SU-DHL-6 (cell line): ENCODE results near the gene VSTM2B.
A peak's percentile ranks its signal among the peaks of the same experiment; 100 is the strongest.

Experiments used
- H2AFZ ChIP-seq: fragments of 200-600 bp; sonication (generic); 2 replicates; pipeline ENCODE4 v1.6.1; 2014; ENCODE audit warnings: low read depth, mild to moderate bottlenecking, moderate library complexity, mixed read lengths, antibody characterized with exemption, low read length; ENCODE audit not compliant: severe bottlenecking
- H3F3A ChIP-seq: fragments of 200-600 bp; shearing (Covaris generic); 2 replicates; pipeline ENCODE4 v1.6.0; 2016; ENCODE audit warnings: antibody characterized with exemption, mild to moderate bottlenecking; ENCODE audit not compliant: insufficient read depth
- H3K27ac ChIP-seq: fragments of 200-600 bp; sonication (generic); 2 replicates; pipeline ENCODE4 v1.5.1; 2016; ENCODE audit warnings: low read depth, mild to moderate bottlenecking, low read length, moderate library complexity, mixed read lengths
- H3K27me3 ChIP-seq: fragments of 200-600 bp; sonication (generic), shearing (Covaris generic); 2 replicates; pipeline ENCODE4 v1.6.0; 2014; ENCODE audit warnings: mild to moderate bottlenecking, low read length
- H3K36me3 ChIP-seq: fragments of 200-600 bp; sonication (generic); 2 replicates; pipeline ENCODE4 v1.6.1; 2014; ENCODE audit warnings: mild to moderate bottlenecking, low read length, mixed read lengths
- H3K4me2 ChIP-seq: fragments of 300-600, 200-600 bp; shearing (Covaris generic), sonication (generic); 2 replicates; pipeline ENCODE4 v1.6.0; 2014; ENCODE audit warnings: low read length, low read depth, mild to moderate bottlenecking; ENCODE audit not compliant: poor library complexity, severe bottlenecking
- H3K4me3 ChIP-seq: fragments of 200-600 bp; sonication (generic); 2 replicates; pipeline ENCODE4 v1.5.1; 2014; ENCODE audit warnings: antibody characterized with exemption, low read length, mild to moderate bottlenecking, mixed read lengths; ENCODE audit not compliant: insufficient read depth, poor library complexity, severe bottlenecking
- H3K79me2 ChIP-seq: fragments of 200-600 bp; sonication (generic); 2 replicates; pipeline ENCODE4 v1.6.1; 2014; ENCODE audit warnings: mild to moderate bottlenecking, low read length, moderate library complexity; ENCODE audit not compliant: insufficient read depth
- H3K9ac ChIP-seq: fragments of 200-600 bp; sonication (generic); 2 replicates; pipeline ENCODE4 v1.7.0; 2014; ENCODE audit warnings: mild to moderate bottlenecking, low read length
- H3K9me2 ChIP-seq: fragments of 200-600 bp; sonication (generic); replicated peaks from 2 replicates; pipeline ENCODE4 v1.6.1; 2014; ENCODE audit warnings: low read length; ENCODE audit not compliant: insufficient read depth
- H3K9me3 ChIP-seq: fragments of 200-600 bp; sonication (generic); 2 replicates; pipeline ENCODE4 v1.6.1; 2014; ENCODE audit warnings: low read length, mixed read lengths; ENCODE audit not compliant: insufficient read depth
- H4K20me1 ChIP-seq: fragments of 200-600 bp; sonication (generic); 2 replicates; pipeline ENCODE4 v1.6.1; 2014; ENCODE audit warnings: low read depth, mild to moderate bottlenecking, antibody characterized with exemption, low read length, moderate library complexity, mixed read lengths
- EZH2phosphoT487 ChIP-seq: fragments of 200-600 bp; sonication (generic), shearing (Covaris generic); conservative IDR thresholded peaks from 2 replicates; pipeline ENCODE4 v1.6.1; 2018; ENCODE audit warnings: mild to moderate bottlenecking, antibody characterized with exemption, low read length, moderate library complexity, mixed read lengths
- TF ChIP-seq, protein P1 (sequence below): fragments of 200-600 bp; sonication (generic); IDR thresholded peaks from one replicate; pipeline ENCODE4 v1.5.1; 2017; ENCODE audit warnings: antibody characterized with exemption, mild to moderate bottlenecking, low read length, moderate library complexity; ENCODE audit not compliant: insufficient read depth, poor library complexity, severe bottlenecking

Gene VSTM2B

DNA sequence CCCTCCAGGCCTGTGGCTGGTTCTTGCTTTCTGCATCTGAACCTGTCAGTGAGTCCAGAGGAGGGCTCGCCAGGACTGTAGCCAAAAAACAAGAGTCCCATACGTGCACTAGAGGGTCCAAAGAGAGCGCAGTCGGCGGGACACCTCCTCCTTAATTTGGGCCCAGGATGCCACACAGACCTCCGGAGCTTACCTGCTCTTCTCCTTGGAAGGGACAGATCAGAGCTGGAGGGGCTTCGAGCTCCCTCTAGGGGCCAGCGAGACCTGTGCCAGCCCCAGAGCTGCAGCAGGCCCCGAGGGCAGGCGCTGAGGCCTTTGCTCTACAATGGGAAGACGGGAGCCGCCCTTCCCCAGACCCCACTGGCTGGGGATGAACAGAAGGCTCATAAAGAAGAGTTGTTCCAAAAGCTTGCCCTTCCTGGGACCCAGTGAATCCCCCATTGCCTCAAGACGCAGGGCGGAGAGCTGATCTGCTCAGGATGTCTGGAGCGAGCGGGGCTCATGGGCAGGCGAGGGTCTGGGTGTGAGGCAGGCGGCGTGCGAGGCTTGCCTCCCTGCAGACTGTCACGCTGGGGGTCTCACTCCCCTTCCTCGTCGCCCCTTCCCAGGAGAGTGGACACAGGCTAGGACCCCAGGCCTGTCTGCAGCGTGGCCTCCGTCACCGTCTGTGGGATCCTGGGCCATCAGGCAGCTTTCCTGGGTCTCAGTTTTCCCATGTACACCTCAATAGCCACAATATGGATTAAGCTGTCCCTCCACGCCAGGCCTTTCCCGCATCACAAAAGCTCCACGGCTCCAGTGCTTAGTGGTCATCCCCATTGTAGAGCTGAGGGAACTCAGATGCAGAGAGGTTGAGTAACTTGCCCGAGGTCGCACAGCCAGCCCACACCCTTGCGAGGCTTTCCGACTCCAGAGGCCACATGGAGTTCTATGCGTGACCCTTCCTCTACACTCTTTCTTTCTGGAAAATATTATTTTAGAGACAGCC is 46.9 kb upstream of the VSTM2B start:
- Histone ChIP-seq H3K79me2 (no peaks in the 10 kb centered on the region), H3K9ac (no peak overlapping the region), H4K20me1 (no peaks in the 10 kb centered on the region), H3K9me2 (no peaks in the 10 kb centered on the region), H3K4me3 (no peak overlapping the region), H3K4me2 (no peak overlapping the region), H2AFZ (no peak overlapping the region), H3K9me3 (peaks cover 8% of the 10 kb centered on the region; the same call in 1 of the 2 replicates), H3K27ac (no peak overlapping the region), H3K36me3 (no peaks in the 10 kb centered on the region), H3F3A (no peaks in the 10 kb centered on the region), H3K27me3 (no peaks in the 10 kb centered on the region)
- TF ChIP-seq, protein P1, sequence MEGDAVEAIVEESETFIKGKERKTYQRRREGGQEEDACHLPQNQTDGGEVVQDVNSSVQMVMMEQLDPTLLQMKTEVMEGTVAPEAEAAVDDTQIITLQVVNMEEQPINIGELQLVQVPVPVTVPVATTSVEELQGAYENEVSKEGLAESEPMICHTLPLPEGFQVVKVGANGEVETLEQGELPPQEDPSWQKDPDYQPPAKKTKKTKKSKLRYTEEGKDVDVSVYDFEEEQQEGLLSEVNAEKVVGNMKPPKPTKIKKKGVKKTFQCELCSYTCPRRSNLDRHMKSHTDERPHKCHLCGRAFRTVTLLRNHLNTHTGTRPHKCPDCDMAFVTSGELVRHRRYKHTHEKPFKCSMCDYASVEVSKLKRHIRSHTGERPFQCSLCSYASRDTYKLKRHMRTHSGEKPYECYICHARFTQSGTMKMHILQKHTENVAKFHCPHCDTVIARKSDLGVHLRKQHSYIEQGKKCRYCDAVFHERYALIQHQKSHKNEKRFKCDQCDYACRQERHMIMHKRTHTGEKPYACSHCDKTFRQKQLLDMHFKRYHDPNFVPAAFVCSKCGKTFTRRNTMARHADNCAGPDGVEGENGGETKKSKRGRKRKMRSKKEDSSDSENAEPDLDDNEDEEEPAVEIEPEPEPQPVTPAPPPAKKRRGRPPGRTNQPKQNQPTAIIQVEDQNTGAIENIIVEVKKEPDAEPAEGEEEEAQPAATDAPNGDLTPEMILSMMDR, result peak; percentile 42
- TF ChIP-seq EZH2phosphoT487, result no peak

DNA sequence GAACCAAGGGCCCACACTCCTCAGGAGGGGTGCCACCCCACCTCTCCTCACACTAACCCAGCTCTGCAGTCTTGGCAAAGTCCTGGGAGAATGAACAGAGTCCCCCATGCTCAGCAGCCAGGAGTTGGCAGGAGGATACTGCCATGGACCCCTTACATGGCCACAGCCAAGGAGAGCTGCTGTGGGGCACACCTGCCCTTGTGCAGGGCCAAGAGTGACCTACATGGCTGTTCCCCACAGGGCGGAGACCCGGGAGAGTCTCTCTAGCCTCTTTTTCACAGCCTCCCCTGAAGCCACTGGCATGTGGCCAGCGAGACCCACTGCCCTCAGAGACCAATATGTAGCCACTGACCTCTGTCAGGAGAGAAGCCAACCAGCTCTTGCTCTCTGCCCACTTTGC is 45.9 kb upstream of the VSTM2B start:
- TF ChIP-seq EZH2phosphoT487, result no peak
- TF ChIP-seq, protein P1, result no peak
- Histone ChIP-seq H3K9me2 (no peaks in the 10 kb centered on the region), H3K27ac (no peak overlapping the region), H3K79me2 (no peaks in the 10 kb centered on the region), H3K4me3 (no peak overlapping the region), H3K27me3 (no peaks in the 10 kb centered on the region), H3K36me3 (no peaks in the 10 kb centered on the region), H3K4me2 (no peak overlapping the region), H4K20me1 (no peaks in the 10 kb centered on the region), H3F3A (no peaks in the 10 kb centered on the region), H2AFZ (no peak overlapping the region), H3K9me3 (peaks cover 8% of the 10 kb centered on the region; the same call in 1 of the 2 replicates), H3K9ac (no peak overlapping the region)

DNA sequence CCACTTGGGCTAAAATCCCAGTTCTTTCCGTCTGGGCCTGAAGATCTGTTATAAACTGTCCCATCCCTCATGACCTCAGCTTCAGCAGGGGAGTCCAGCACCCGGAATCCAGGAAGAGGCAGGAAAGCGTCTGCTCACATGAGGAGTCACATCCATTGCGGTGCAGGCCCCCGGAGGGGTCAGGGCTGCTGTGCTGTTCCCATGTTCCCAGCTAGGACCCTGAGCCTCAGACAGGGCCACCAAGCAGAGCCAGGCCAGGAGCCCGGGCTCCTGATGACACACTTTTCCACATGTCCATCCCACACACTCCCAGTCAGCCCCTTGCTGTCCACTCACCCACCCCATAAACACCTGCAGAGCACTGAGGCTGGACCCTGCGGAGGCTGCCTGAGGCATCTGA is 45.3 kb upstream of the VSTM2B start:
- Histone ChIP-seq H3K9me2 (no peaks in the 10 kb centered on the region), H3K27me3 (no peaks in the 10 kb centered on the region), H3K36me3 (no peaks in the 10 kb centered on the region), H3F3A (no peaks in the 10 kb centered on the region), H2AFZ (no peak overlapping the region), H3K27ac (no peak overlapping the region), H3K4me2 (no peak overlapping the region), H3K4me3 (no peak overlapping the region), H3K79me2 (no peaks in the 10 kb centered on the region), H4K20me1 (no peaks in the 10 kb centered on the region), H3K9ac (no peak overlapping the region), H3K9me3 (peaks cover 8% of the 10 kb centered on the region; the same call in 1 of the 2 replicates)
- TF ChIP-seq EZH2phosphoT487, result no peak
- TF ChIP-seq, protein P1, result no peak
